SH-SY5Y (cell line): ENCODE data around the gene EHBP1.

Experiments
- GATA2 ChIP-seq: IDR thresholded peaks from 2 replicates; pipeline ENCODE4 v1.6.1; 2011; ENCODE audit warnings: mild to moderate bottlenecking, low read depth, low read length
- GATA3 ChIP-seq: IDR thresholded peaks from 2 replicates; pipeline ENCODE4 v1.6.1; 2011; ENCODE audit warnings: low read depth, mild to moderate bottlenecking, low read length, moderate library complexity

DNA sequence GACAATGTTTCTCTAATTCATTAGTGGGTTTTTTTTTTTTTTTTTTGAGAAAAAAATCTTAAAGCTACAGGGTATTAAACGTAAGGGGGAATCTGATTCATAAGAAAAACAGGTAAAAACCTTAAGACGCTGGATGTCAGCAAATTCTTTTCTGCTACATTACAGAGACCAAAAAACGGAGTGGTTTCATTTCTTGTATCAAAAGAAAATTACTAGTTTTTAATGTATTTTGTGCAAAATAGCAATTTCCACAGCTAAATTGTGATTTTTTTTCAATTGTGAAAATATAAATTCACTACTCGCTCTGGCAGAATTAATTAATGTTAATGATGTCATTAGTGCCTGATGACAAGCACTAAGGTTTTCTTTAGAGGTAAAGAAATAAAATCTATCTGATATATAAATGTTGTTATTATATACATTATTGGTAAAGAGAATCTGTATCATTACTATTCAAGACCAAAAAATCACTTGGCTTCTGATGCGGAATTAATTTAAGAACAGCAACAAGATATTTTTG, 355.0 kb downstream of the EHBP1 start:
- no peak for TF ChIP-seq GATA3
- TF ChIP-seq GATA2 = no peak
